ENCODE data around the gene ZNF439. TPM values are rescaled to one million over a fixed set of nuclear protein-coding genes. Genes with fewer than 3 reads are reported as not detected.

ZNF439 gene
- total RNA-seq: 1.0 and 1.2 TPM in 2 replicates
- long read RNA-seq, partial matches to known transcripts: 0 of 3 reads
- long read RNA-seq, other reads (novel, unspliced or antisense): 3 of 3 reads

DNA sequence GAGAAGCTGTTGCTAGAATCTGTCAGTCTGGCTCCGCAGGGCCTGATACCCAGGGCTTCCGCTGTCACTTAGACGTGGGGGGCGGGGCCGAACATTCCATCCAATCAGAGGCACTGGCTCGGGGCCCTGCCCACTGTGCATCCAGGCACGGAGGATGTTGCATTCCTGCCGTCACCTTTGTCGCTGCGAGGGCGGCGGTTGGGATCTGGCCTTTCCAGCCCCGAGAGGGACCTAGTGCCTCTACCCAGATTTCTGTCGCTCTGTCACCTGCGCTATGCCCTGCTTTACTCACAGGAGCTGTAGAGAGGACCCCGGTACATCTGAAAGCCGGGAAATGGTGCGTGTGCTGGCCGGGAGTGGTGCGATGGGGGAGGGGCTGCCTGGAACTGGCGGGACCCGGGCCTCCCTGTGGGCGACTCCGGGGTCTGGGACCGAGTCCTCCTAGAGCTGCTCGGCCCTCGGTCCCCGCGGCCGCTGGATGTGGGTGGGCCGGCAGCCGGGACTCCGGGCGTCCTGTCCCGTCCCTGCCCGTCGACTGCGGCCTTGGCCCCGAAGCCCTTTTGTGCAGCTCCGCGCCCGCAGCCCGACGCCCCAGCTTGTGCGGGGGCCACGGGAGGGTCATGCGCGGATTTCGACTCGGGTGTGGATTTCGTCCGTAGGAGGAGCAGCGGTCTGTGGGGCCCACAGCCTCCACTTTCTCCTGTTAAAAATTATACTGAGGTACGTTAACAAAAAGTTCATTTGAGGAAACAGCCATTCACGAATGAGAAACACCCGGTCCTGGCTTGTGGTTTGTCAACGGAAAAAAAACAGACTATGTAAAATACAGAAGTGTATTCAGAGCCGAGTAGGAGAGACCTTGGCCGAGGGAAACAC, at the start of gene ZNF439:
TSS of gene ZNF439 (plus strand) at position 133 of the 876 bp plus-strand sequence. CDS start at position 275, 142 bp downstream.
- no peaks in the 10 kb centered on the region for H3K4me1 Mint-ChIP-seq (ENCODE audit: unreplicated experiment)
- H3K27me3 Mint-ChIP-seq (ENCODE audit: unreplicated experiment): no peaks in the 10 kb centered on the region
- H3K27ac Mint-ChIP-seq (ENCODE audit: unreplicated experiment): no peak within 1 kb of the TSS
- no peak for DNase-seq (ENCODE audit: extremely low spot score, unreplicated experiment)
- no peaks in the 10 kb centered on the region for H3K36me3 Mint-ChIP-seq (ENCODE audit: unreplicated experiment)
- TF ChIP-seq, protein P1, sequence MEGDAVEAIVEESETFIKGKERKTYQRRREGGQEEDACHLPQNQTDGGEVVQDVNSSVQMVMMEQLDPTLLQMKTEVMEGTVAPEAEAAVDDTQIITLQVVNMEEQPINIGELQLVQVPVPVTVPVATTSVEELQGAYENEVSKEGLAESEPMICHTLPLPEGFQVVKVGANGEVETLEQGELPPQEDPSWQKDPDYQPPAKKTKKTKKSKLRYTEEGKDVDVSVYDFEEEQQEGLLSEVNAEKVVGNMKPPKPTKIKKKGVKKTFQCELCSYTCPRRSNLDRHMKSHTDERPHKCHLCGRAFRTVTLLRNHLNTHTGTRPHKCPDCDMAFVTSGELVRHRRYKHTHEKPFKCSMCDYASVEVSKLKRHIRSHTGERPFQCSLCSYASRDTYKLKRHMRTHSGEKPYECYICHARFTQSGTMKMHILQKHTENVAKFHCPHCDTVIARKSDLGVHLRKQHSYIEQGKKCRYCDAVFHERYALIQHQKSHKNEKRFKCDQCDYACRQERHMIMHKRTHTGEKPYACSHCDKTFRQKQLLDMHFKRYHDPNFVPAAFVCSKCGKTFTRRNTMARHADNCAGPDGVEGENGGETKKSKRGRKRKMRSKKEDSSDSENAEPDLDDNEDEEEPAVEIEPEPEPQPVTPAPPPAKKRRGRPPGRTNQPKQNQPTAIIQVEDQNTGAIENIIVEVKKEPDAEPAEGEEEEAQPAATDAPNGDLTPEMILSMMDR (IDR thresholded peaks at IDR 0.05): no peak
- peak within 1 kb of the TSS; percentile 64 for H3K4me3 Mint-ChIP-seq (ENCODE audit: unreplicated experiment)
- peaks cover 6% of the 10 kb centered on the region for H3K9me3 Mint-ChIP-seq (ENCODE audit: unreplicated experiment)

DNA sequence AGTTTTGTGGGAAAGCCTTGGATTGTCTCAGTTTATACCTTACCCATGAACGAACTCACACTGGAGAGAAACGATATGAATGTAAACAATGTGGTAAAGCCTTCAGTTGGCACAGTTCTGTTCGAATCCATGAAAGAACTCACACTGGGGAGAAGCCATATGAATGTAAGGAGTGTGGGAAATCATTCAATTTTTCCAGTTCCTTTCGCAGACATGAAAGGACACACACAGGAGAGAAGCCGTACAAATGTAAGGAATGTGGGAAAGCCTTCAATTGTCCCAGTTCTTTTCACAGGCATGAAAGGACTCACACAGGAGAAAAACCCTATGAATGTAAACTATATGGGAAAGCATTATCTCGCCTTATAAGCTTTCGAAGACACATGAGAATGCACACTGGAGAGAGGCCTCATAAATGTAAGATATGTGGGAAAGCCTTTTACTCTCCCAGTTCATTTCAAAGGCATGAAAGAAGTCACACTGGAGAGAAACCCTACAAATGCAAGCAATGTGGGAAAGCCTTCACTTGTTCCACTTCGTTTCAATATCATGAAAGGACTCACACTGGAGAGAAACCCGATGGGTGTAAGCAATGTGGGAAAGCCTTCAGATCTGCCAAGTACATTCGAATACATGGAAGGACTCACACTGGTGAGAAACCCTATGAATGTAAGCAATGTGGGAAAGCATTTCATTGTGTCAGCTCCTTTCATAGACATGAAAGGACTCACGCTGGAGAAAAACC, 42.0 kb upstream of the ZNF439 start:
- H3K9me3 Mint-ChIP-seq (ENCODE audit: unreplicated experiment): peaks cover 26% of the 10 kb centered on the region
- H3K4me1 Mint-ChIP-seq (ENCODE audit: unreplicated experiment): no peaks in the 10 kb centered on the region
- no peak for DNase-seq (ENCODE audit: extremely low spot score, unreplicated experiment)
- H3K27me3 Mint-ChIP-seq (ENCODE audit: unreplicated experiment): no peaks in the 10 kb centered on the region
- no peak overlapping the region for H3K4me3 Mint-ChIP-seq (ENCODE audit: unreplicated experiment)
- TF ChIP-seq, protein P1 (IDR thresholded peaks at IDR 0.05): no peak
- no peak overlapping the region for H3K27ac Mint-ChIP-seq (ENCODE audit: unreplicated experiment)
- H3K36me3 Mint-ChIP-seq (ENCODE audit: unreplicated experiment): peaks cover 62% of the 10 kb centered on the region

DNA sequence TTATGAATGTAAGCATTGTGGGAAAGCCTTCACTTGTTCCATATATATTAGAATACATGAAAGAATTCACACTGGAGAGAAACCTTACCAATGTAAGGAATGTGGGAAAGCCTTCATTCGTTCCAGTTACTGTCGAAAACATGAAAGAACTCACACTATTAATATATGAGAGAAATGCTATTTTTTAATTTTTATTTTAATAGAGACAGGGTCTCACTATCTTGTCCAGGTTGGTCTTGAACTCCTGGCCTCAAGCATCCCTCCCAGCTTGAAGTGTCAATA, 41.5 kb upstream of the ZNF439 start:
- no peak overlapping the region for H3K4me3 Mint-ChIP-seq (ENCODE audit: unreplicated experiment)
- TF ChIP-seq, protein P1 (IDR thresholded peaks at IDR 0.05): no peak
- no peak for DNase-seq (ENCODE audit: extremely low spot score, unreplicated experiment)
- no peaks in the 10 kb centered on the region for H3K27me3 Mint-ChIP-seq (ENCODE audit: unreplicated experiment)
- H3K4me1 Mint-ChIP-seq (ENCODE audit: unreplicated experiment): no peaks in the 10 kb centered on the region
- H3K9me3 Mint-ChIP-seq (ENCODE audit: unreplicated experiment): peaks cover 26% of the 10 kb centered on the region
- no peak overlapping the region for H3K27ac Mint-ChIP-seq (ENCODE audit: unreplicated experiment)
- H3K36me3 Mint-ChIP-seq (ENCODE audit: unreplicated experiment): peaks cover 62% of the 10 kb centered on the region

DNA sequence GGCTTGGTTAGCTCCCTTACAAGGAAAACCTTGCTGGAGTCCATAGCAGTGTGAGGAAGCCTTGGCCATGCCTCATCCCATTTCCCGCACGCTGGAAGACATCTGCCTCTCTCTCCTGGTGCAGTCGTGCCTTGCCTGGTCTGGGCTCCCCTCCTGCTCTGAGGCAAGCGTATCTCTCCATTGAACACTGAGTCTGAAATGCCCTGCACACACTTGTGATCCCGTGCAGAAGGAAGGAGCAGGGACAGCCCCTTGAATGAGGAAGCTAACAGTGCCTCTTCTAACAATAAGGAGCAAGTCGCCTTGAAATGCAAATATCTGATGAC, 34.9 kb upstream of the ZNF439 start:
- H3K4me3 Mint-ChIP-seq (ENCODE audit: unreplicated experiment): peak overlapping the region; percentile 92
- TF ChIP-seq, protein P1 (IDR thresholded peaks at IDR 0.05): no peak
- H3K4me1 Mint-ChIP-seq (ENCODE audit: unreplicated experiment): peaks cover 14% of the 10 kb centered on the region
- no peaks in the 10 kb centered on the region for H3K27me3 Mint-ChIP-seq (ENCODE audit: unreplicated experiment)
- H3K9me3 Mint-ChIP-seq (ENCODE audit: unreplicated experiment): peaks cover 9% of the 10 kb centered on the region
- DNase-seq (ENCODE audit: extremely low spot score, unreplicated experiment): no peak
- peak overlapping the region; percentile 93 for H3K27ac Mint-ChIP-seq (ENCODE audit: unreplicated experiment)
- peaks cover 18% of the 10 kb centered on the region for H3K36me3 Mint-ChIP-seq (ENCODE audit: unreplicated experiment)

Data from osteocyte (in vitro differentiated cells).